SIG-M5 treated with dmso at 0.1 percent for 504 hours (cell line): Measurements from ENCODE around the gene DEAF1.
"Not testable (repeated sequence)": the region's sequence is repeated elsewhere in the genome, so short reads cannot be mapped to it uniquely, and the experiment has no call there.

Experiments
- DNase-seq: peaks from one replicate; lab custom pipeline; 2025; ENCODE audit not compliant: unreplicated experiment; lab: John Stamatoyannopoulos, UW

DEAF1 gene

GRCh38 chr11:701741-702461 is 6.9 kb upstream of the DEAF1 start:
- no peak for DNase-seq

- DNase-seq = no peak
Observed at GRCh38 chr11:699753-700152, 4.7 kb upstream of the DEAF1 start.

DNA sequence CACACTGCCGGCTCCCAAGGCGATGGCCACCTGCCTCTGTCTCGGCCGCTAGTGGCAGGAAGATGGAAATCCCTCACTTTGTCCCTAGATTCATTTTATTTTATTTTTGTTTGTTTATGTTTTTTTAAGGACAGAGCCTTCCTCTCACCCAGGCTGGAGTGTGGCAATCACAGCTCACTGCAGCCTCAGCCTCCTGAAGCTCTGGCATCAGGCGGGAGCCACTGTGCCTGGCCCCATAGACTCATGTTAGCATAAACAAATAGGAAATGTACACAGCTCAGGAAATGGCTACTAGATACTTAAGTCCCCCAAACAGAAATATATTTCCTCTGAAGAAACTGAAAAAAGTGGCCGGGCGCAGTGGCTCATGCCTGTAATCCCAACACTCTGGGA is 4.1 kb upstream of the DEAF1 start:
- no peak for DNase-seq

DNA sequence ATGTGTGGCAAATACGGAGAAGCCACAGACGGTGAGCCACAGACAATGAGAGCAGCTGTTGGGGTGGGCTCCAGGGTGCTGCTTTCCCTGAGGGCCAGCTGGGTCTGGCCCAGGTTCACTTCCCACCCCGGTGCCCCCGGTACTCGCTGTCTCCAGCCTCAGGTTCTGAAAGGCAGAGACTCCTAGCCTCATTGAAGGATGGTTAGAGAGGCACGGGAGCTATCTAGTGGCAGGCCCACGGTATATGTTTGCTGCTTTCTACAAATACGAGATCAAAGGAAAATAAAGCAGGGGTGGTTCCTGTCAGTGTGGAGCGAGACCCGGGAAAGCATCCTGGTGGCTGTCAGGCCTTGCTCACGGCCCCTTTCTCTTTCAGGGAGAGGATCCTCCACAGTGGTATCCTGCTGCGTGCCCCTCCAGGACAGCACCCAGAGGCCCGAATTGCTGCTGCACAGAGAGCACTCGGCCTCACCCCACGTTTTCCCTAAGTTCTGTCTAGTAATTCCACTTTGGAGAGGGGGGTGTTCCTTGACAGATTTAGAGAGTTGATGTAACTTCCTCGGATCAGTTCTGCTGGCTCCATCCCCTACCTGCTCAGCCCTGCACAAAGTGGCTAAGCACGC is 3.6 kb upstream of the DEAF1 start:
- DNase-seq = no peak

DNA sequence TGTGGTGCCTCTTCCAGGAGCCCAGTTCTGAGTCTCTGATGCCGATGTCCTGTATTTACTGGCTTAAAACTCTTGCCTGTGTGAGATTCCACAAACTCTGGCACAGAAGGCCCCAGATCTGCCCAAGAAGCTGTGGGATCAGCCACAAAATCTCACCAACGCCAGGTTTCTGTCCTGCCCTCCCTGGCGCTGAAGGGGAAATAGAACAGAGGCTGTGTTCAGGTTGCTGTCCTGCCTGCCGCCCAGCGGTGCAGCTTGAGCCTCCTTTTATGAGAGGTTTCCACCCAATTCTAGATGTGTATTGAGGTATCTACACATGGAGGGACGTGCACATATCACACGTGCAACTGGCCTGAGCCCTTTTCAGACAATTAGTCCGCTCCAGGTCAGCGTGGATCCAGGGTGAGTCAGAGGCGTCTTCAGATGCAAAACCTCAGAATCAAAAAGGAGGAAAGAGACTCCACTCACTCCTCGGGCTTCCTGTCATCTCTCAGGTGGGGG is 2.8 kb upstream of the DEAF1 start:
- DNase-seq = no peak

GRCh38 chr11:696955-697491 is 2.0 kb upstream of the DEAF1 start:
- peak; percentile 85 for DNase-seq

GRCh38 chr11:695538-696248 is 671 bp upstream of the DEAF1 start, which contains the start of gene TMEM80:
TMEM80 (plus strand) TSS chr11:695816; CDS start chr11:695828, 12 bp downstream.
- DNase-seq = peak; percentile 93

DNA sequence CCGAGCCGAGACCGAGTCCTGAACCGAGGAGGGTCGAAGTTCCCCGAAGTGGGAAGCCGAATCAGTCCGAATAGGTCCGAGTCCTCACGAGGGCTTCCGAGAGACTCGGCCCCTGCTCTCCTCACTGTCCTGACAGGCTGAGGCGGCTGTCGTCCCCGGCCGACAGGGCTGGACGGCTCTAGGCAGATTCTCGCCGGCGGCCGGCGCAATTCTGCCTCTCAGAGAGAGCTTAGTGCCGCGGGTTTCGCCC is 191 bp upstream of the DEAF1 start:
- no peak for DNase-seq

DNA sequence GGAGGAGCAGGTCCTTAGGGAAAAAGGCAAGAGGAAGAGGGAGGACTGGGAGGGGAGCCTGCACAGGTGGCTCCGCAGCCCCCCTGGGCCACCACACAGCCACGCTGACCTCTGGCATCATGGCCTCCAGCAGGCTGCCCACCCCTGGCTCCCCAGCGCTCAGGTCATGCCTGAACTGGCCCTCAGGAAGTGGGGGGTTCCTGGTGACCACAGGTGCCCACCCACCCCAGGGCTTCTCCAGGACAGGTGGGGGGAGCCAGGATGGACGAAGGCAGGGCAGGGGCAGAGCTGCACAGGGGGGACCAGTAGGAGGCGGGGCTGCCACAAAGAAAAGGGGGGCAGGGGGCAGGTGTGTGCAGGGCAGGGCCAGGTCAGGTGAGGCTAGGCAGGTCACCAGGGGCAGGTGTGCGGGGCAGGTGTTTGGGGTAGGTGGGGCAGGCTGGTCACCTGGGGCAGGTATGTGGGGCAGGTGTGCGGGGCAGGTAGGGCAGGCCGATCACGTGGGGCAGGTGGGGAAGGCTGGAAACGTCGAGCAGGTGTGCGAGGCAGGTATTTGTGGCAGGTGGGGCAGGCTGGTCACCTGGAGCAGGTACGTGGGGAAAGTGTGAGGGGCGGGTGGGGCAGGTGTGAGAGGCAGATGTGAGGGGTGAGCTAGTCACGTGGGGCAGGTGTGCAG is 997 bp downstream of the DEAF1 start:
- DNase-seq = no peak

- no peak for DNase-seq
Observed at GRCh38 chr11:693415-693831, 1.6 kb downstream of the DEAF1 start.

- DNase-seq = no peak
Observed at GRCh38 chr11:692824-693414, 2.1 kb downstream of the DEAF1 start.

DNA sequence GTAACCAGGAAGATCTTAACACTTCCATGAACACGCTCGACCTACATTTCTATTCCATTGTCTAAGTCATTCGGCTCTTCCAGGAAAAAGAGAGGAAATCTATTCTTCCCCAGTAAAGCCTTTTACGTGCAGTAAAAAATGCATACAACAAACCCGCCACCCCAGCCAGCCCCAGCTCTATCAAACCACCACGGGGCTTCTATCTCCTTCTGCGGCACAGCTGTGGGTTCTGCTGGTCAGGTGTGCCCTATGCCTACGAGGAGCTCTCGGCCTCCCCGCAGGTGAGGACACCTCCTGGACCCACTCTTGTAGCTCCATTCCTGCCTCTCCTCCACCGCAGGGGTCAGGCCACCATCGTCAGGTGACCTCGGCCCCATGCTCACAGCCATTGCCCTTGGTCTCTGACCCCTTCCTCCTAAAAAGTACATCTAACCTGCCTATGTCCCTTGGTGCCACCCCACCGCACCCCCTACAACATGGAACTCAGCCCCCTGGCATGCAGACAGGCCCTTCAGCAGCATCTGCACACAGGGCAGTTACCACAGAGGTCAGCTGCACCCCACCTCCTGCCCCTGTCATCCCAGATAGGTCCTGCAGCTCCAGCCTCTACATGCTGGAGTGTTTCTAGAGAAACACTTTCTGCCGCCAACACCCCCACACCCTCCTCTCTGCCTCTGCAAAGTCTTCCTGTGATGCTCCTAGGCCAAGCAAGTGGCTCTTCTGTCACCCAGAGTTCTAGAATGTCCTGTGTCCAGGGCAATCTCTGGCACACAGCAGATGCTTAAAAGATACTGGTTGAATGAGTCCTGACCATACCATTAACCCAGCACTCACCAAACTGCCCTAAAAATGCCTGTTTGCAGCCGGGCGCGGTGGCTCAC is 3.1 kb downstream of the DEAF1 start:
- DNase-seq = no peak

DNA sequence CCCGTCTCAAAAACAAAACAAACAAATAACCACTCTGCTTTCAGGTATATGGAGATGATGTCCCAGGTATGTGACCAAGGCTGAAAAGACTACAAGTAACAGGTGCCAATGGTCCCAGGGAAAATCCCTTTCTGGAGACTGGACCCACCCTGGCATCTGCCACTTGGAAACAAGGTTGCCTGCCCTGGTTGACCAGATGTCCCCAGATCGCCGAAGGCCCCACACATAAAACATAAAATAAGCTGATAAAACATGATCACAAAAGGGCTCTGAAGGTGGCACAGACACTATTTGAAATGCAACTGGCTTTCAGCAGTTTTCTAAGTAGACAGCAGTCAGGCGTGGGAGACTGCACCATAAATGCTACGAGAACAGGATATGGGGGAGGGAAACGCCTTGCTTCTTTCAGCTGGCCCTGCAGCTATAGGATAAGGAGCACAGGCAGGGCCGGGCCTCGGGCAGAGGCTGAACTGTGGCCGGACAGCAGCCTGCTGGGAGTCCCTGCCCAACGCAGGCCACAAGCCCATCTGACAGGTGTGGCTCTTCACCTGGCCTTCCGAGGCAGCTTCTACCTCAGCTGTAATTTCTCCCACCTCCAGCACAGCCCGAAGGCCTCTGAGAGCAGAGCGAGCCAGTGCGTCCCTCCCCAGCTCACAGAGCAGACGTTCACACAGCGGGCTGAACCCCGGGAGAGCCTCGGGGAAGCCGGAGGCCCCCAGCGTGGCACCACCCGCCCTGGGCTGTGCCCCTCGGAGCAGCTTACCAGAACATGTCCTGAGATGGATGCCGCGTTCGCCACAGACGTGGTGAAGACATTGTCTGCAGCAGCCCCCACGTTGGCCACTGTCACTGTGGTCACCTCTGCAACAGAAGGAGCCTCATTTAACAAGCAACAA is 4.0 kb downstream of the DEAF1 start:
- DNase-seq = no peak

DNA sequence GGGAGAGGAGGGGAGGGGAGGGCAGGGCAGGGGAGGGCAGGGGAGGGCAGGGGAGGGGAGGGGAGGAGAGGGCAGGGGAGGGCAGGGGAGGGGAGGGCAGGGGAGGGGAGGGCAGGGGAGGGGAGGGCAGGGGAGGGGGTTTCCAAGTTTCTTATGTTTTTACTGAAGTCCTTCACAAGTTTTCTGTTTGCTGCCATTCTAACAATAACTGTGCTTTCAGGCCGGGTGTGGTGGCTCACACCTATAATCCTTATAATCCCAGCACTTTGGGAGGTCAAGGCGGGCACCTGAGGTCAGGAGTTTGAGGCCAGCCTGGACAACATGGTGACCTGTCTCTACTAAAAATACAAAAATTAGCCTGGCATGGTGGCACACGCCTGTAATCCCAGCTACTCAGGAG is 4.8 kb downstream of the DEAF1 start:
- not testable (repeated sequence) for DNase-seq

DNA sequence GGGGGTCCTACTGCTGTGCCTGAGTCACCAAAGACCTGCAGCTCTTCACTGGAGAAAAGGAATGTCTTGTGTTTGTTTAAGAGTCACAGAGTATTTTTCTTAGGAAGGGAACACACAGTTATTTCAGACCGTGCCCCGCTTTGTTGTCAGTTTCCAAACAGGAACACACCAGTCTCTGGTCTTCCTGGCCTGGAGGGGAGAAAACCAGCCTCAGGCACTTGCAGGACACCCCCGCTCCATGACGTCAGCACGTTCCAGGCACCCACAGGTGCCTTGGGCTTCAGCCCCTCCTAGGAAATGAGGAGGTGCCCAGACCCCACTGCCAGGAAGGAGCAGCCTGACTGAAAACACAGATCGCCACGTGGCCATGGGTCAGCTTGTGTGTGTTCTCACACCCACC is 5.4 kb downstream of the DEAF1 start:
- DNase-seq = no peak

DNA sequence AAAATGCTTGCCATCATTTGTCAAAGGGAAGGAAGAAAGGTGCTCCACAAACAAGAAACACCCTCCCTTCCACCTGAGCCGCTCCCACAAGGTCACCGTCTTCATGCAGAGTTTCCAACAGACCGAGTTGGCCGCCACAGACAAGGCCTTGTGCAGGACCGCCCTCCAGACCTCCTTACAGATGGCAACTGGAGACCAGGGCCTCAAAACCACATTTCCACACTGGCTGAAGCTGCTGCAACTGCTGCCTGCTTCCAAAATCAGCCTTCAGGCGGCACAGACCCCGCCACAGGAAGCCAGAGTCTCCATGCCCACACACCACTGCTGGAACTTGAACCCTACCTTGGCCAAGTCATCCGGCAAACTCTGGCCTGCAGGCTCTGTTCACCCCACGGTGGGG is 6.3 kb downstream of the DEAF1 start:
- DNase-seq = no peak

DNA sequence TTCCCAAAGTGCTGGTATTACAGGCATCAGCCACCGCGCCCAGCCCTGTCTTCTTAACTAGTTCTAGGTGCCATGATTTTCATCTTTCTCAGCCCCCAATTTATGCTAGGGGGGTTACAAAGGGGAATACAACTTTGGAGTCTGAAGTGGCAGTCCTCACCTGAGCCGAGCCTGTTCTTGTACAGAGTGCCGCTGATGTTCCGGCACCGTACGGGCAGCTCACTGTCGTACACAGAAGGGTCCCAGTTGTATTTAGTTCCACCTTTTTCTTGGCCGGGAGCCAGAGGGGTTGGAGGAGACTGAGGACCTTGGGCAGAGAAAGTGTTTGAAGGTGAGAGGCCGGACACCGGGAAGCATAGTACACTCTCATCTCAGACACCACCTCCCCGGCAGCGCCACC is 7.3 kb downstream of the DEAF1 start:
- no peak for DNase-seq

- DNase-seq = no peak
Observed at GRCh38 chr11:686451-687243, 8.4 kb downstream of the DEAF1 start.
